Limb (tissue), 2 donors: ENCODE data around the gene ARHGAP8.
"Not testable (repeated sequence)": the region's sequence is repeated elsewhere in the genome, so short reads cannot be mapped to it uniquely, and the experiment has no call there.

Experiments used
- DNase-seq, 2 donors: peaks; one replicate each; pipeline ENCODE4 v3.0.0-alpha.2; 2016; ENCODE audit errors: extremely low spot score in 2 of 2

The ARHGAP8 gene

GRCh38 chr22:44765571-44766285, 13.4 kb downstream of the ARHGAP8 start:
- no peak for DNase-seq

GRCh38 chr22:44773082-44773481, 20.7 kb downstream of the ARHGAP8 start:
- no peak for DNase-seq

GRCh38 chr22:44775862-44776261, 23.5 kb downstream of the ARHGAP8 start:
- DNase-seq = no peak

GRCh38 chr22:44776605-44777363, 24.4 kb downstream of the ARHGAP8 start:
- DNase-seq = no peak

- DNase-seq = no peak
These were observed 25.0 kb downstream of the ARHGAP8 start for GRCh38 chr22:44777364-44777755.

GRCh38 chr22:44780876-44781449, 28.6 kb downstream of the ARHGAP8 start:
- no peak for DNase-seq

GRCh38 chr22:44782363-44782963, 30.1 kb downstream of the ARHGAP8 start:
- DNase-seq = peak in 1 of 2 donors; percentile 58

- no peak for DNase-seq
These were observed 30.7 kb downstream of the ARHGAP8 start for GRCh38 chr22:44783091-44783490.

GRCh38 chr22:44783581-44783980, 31.2 kb downstream of the ARHGAP8 start:
- DNase-seq = no peak

- no peak for DNase-seq
These were observed 33.8 kb downstream of the ARHGAP8 start for GRCh38 chr22:44786136-44786535.

GRCh38 chr22:44786610-44787009, 34.2 kb downstream of the ARHGAP8 start:
- no peak for DNase-seq

GRCh38 chr22:44787832-44788231, 35.5 kb downstream of the ARHGAP8 start:
- no peak for DNase-seq

- DNase-seq = no peak
These were observed 40.7 kb downstream of the ARHGAP8 start for GRCh38 chr22:44793106-44793505.

GRCh38 chr22:44793506-44794172, 41.3 kb downstream of the ARHGAP8 start:
- no peak for DNase-seq

GRCh38 chr22:44795701-44796630, 43.6 kb downstream of the ARHGAP8 start:
- no peak for DNase-seq

- peak in 1 of 2 donors; percentile 30 for DNase-seq
These were observed 44.9 kb downstream of the ARHGAP8 start for GRCh38 chr22:44797181-44797725.

- no peak for DNase-seq
These were observed 46.9 kb downstream of the ARHGAP8 start for GRCh38 chr22:44799077-44799945.

GRCh38 chr22:44799946-44800634, 47.7 kb downstream of the ARHGAP8 start:
- DNase-seq = not testable (repeated sequence)

- DNase-seq = no peak
These were observed 49.1 kb downstream of the ARHGAP8 start for GRCh38 chr22:44801476-44801875.
